GM15510 (cell line): ENCODE results near the gene FKBP1C.

ENCODE experiments used
- POLR2A ChIP-seq: IDR thresholded peaks from 3 replicates; pipeline ENCODE4 v1.6.1; 2011; ENCODE audit warnings: borderline replicate concordance; ENCODE audit not compliant: insufficient read length; ENCODE audit errors: extremely low read depth

Gene FKBP1C

DNA sequence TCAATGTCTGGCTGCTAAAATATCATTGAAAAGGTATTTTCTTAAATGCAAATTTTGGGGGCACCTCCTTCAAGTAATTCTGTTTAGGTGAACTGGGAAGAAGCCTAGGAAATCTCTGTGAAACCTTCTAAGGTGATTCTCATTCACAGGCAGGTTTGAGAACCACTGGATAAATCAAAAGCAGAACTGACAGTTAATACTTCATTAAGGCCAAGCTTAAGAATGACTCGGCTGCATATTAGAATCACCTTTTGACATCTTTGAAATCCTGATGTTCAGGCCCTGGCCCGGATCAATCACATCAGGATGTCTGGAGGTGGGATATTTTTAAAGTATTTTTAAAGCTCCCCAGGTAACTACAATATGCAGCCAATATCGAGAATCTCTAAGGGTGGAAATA, 50.6 kb downstream of the FKBP1C start:
- no peak for TF ChIP-seq POLR2A
